Stimulated activated CD4-positive, alpha-beta T cell treated with anti-CD3 and anti-CD28 coated beads, Interleukin-15, amount 100 ng/mL, for 1 hour (primary cell): ENCODE data around the gene PLAAT5.
A peak's percentile ranks its signal among the peaks of the same experiment; 100 is the strongest.
"Not testable (repeated sequence)": the region's sequence is repeated elsewhere in the genome, so short reads cannot be mapped to it uniquely, and the experiment has no call there.

ENCODE experiments used
- DNase-seq, 2 donors: peaks; one replicate each; pipeline ENCODE4 v3.0.0-alpha.2; 2020; ENCODE audit warnings: low read depth in 1 of 2, low spot score in 1 of 2

The PLAAT5 gene

GRCh38 chr11:63490551-63491239, at the start of gene PLAAT5:
PLAAT5 (minus strand) TSS chr11:63491167; CDS start chr11:63491034, 133 bp downstream.
- peak in 1 of 2 donors; percentile 10 for DNase-seq

GRCh38 chr11:63537293-63538101, 46.5 kb upstream of the PLAAT5 start:
- no peak for DNase-seq

GRCh38 chr11:63536669-63537292, 45.8 kb upstream of the PLAAT5 start, which contains the start of gene PLAAT4:
PLAAT4 (plus strand) TSS chr11:63536808; CDS start chr11:63536869, 61 bp downstream.
- DNase-seq: no peak

- no peak for DNase-seq
Observed at GRCh38 chr11:63535734-63536133, 44.8 kb upstream of the PLAAT5 start.

- no peak for DNase-seq
Observed at GRCh38 chr11:63534895-63535461, 44.0 kb upstream of the PLAAT5 start.

- no peak for DNase-seq
Observed at GRCh38 chr11:63534076-63534475, 43.1 kb upstream of the PLAAT5 start.

- no peak for DNase-seq
Observed at GRCh38 chr11:63532799-63533475, 42.0 kb upstream of the PLAAT5 start.

- DNase-seq: no peak
Observed at GRCh38 chr11:63532117-63532516, 41.1 kb upstream of the PLAAT5 start.

- peak in 1 of 2 donors; percentile 22 for DNase-seq
Observed at GRCh38 chr11:63531074-63531792, 40.3 kb upstream of the PLAAT5 start.

- DNase-seq: no peak
Observed at GRCh38 chr11:63530021-63530420, 39.1 kb upstream of the PLAAT5 start.

GRCh38 chr11:63529373-63529772, 38.4 kb upstream of the PLAAT5 start:
- not testable (repeated sequence) for DNase-seq

GRCh38 chr11:63528729-63529278, 37.8 kb upstream of the PLAAT5 start:
- not testable (repeated sequence) for DNase-seq

GRCh38 chr11:63528156-63528555, 37.2 kb upstream of the PLAAT5 start:
- not testable (repeated sequence) for DNase-seq

- no peak for DNase-seq
Observed at GRCh38 chr11:63527667-63528066, 36.7 kb upstream of the PLAAT5 start.

GRCh38 chr11:63523151-63523550, 32.2 kb upstream of the PLAAT5 start:
- DNase-seq: no peak

- DNase-seq: no peak
Observed at GRCh38 chr11:63521896-63522295, 30.9 kb upstream of the PLAAT5 start.

GRCh38 chr11:63520606-63521170, 29.7 kb upstream of the PLAAT5 start:
- no peak for DNase-seq

- no peak for DNase-seq
Observed at GRCh38 chr11:63518548-63518947, 27.6 kb upstream of the PLAAT5 start.

- DNase-seq: no peak
Observed at GRCh38 chr11:63517156-63517555, 26.2 kb upstream of the PLAAT5 start.

- DNase-seq: no peak
Observed at GRCh38 chr11:63516109-63516508, 25.1 kb upstream of the PLAAT5 start.
